ENCODE measurements around the gene FAM162A. TPM values are rescaled to one million over a fixed set of nuclear protein-coding genes. Genes with fewer than 3 reads are reported as not detected.

The FAM162A gene
- total RNA-seq, 1 experiment from 2014 or later, result 83.9 TPM

GRCh38 chr3:122389892-122390291, 5.9 kb downstream of the FAM162A start:
- H3K4me1 Mint-ChIP-seq, result peaks cover 38% of the 10 kb centered on the region
- DNase-seq (ENCODE audit: low spot score) (no peak), ATAC-seq (no peak)
- no peaks in the 10 kb centered on the region for H3K27me3 Mint-ChIP-seq (ENCODE audit: low read depth)
- H3K27ac Mint-ChIP-seq, result no peak overlapping the region
- ChIA-PET CTCF (interaction anchor here (1.2 kb wide), 1 partner anchor 290 kb away, joined by 3 read pairs; no protein-coding TSS in a partner anchor), POLR2A (no interaction called here)
- no peaks in the 10 kb centered on the region for H3K9me3 Mint-ChIP-seq
- no peak overlapping the region for H3K4me3 Mint-ChIP-seq
- H3K36me3 Mint-ChIP-seq, result peaks cover 35% of the 10 kb centered on the region
- TF ChIP-seq ATF1 (CRISPR knock-in tag; IDR thresholded peaks at IDR 0.05), result no peak
- TF ChIP-seq MAX (CRISPR knock-in tag; IDR thresholded peaks at IDR 0.05), result no peak
- TF ChIP-seq ATF6 (CRISPR knock-in tag; IDR thresholded peaks at IDR 0.05), result no peak
- no peak for TF ChIP-seq NR1H2 (CRISPR knock-in tag; IDR thresholded peaks at IDR 0.05)
- TF ChIP-seq JAZF1 (CRISPR knock-in tag; IDR thresholded peaks at IDR 0.05), result no peak
- no peak for TF ChIP-seq CREB1 (CRISPR knock-in tag; IDR thresholded peaks at IDR 0.05)
- TF ChIP-seq FOXP4 (CRISPR knock-in tag; IDR thresholded peaks at IDR 0.05), result no peak
- no peak for TF ChIP-seq ETV6 (CRISPR knock-in tag; IDR thresholded peaks at IDR 0.05)
- no peak for TF ChIP-seq CBFB (CRISPR knock-in tag; IDR thresholded peaks at IDR 0.05; ENCODE audit: low read depth)
- TF ChIP-seq NFE2L1 (CRISPR knock-in tag; IDR thresholded peaks at IDR 0.05), result no peak
- TF ChIP-seq KAT7 (CRISPR knock-in tag; IDR thresholded peaks at IDR 0.05; ENCODE audit: borderline replicate concordance), result no peak
- TF ChIP-seq ATF2 (CRISPR knock-in tag; IDR thresholded peaks at IDR 0.05; ENCODE audit: borderline replicate concordance, low read depth), result no peak

DNA sequence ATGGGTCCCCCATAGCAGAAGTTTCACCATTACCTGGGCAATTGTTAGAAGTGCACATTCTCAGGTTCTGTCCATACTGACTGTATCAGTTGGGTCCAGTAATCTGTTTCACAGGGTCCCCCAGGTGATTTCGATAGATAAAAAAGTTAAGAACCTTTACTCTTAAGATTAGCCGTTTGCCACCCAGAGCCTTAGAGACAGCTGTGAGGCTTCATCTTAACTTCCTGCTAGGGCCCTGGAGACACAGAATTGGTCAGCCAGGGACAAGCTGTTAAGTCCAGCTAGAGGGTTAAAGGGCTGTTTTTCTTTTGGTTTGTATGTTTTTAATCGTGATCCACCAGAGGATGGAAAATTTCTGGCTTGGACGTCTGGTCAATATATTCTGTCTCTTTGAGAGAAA, 6.7 kb downstream of the FAM162A start:
- no peaks in the 10 kb centered on the region for H3K9me3 Mint-ChIP-seq
- ChIA-PET CTCF (no interaction called here), POLR2A (interaction anchor here (0.6 kb wide), 1 partner anchor 162 kb away, joined by 3 read pairs; no protein-coding TSS in a partner anchor)
- H3K4me1 Mint-ChIP-seq, result peaks cover 37% of the 10 kb centered on the region
- ATAC-seq (no peak), DNase-seq (ENCODE audit: low spot score) (no peak)
- TF ChIP-seq TEAD4 (CRISPR knock-in tag; IDR thresholded peaks at IDR 0.05) (no peak), MLX (CRISPR knock-in tag; IDR thresholded peaks at IDR 0.05) (no peak), NR2C2 (CRISPR knock-in tag; IDR thresholded peaks at IDR 0.05) (no peak), ZNF317 (CRISPR knock-in tag; IDR thresholded peaks at IDR 0.05; ENCODE audit: borderline replicate concordance, low read depth) (no peak), KAT7 (CRISPR knock-in tag; IDR thresholded peaks at IDR 0.05; ENCODE audit: borderline replicate concordance) (no peak), HMGA2 (CRISPR knock-in tag; IDR thresholded peaks at IDR 0.05) (no peak)
- TF ChIP-seq, protein P1, sequence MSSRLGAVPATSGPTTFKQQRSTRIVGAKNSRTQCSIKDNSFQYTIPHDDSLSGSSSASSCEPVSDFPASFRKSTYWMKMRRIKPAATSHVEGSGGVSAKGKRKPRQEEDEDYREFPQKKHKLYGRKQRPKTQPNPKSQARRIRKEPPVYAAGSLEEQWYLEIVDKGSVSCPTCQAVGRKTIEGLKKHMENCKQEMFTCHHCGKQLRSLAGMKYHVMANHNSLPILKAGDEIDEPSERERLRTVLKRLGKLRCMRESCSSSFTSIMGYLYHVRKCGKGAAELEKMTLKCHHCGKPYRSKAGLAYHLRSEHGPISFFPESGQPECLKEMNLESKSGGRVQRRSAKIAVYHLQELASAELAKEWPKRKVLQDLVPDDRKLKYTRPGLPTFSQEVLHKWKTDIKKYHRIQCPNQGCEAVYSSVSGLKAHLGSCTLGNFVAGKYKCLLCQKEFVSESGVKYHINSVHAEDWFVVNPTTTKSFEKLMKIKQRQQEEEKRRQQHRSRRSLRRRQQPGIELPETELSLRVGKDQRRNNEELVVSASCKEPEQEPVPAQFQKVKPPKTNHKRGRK (CRISPR knock-in tag; IDR thresholded peaks at IDR 0.05; ENCODE audit: borderline replicate concordance), result no peak
- peaks cover 34% of the 10 kb centered on the region for H3K36me3 Mint-ChIP-seq
- no peak overlapping the region for H3K4me3 Mint-ChIP-seq
- H3K27me3 Mint-ChIP-seq (ENCODE audit: low read depth), result no peaks in the 10 kb centered on the region
- H3K27ac Mint-ChIP-seq, result no peak overlapping the region

Data from WTC11 (cell line).